ENCODE measurements around the gene AUTS2. TPM values are rescaled to one million over a fixed set of nuclear protein-coding genes. Genes with fewer than 3 reads are reported as not detected.

Gene AUTS2
- polyA plus RNA-seq, 1 donor: 110 TPM

- DNase-seq: no peak
Measured at GRCh38 chr7:69817121-69817520, 218.8 kb downstream of the AUTS2 start.

- DNase-seq: no peak
Measured at GRCh38 chr7:69817841-69818635, 219.8 kb downstream of the AUTS2 start.

GRCh38 chr7:69818636-69819332 is 220.5 kb downstream of the AUTS2 start:
- DNase-seq: no peak

GRCh38 chr7:69819333-69819705 is 221.0 kb downstream of the AUTS2 start:
- DNase-seq: no peak

- no peak for DNase-seq
Measured at GRCh38 chr7:69820479-69821192, 222.4 kb downstream of the AUTS2 start.

GRCh38 chr7:69822386-69822785 is 224.1 kb downstream of the AUTS2 start:
- no peak for DNase-seq

- peak; percentile 49 for DNase-seq
Measured at GRCh38 chr7:69823151-69823744, 225.0 kb downstream of the AUTS2 start.

- DNase-seq: no peak
Measured at GRCh38 chr7:69825113-69825972, 227.1 kb downstream of the AUTS2 start.

GRCh38 chr7:69826283-69826682 is 228.0 kb downstream of the AUTS2 start:
- DNase-seq: no peak

- no peak for DNase-seq
Measured at GRCh38 chr7:69827140-69827539, 228.9 kb downstream of the AUTS2 start.

- no peak for DNase-seq
Measured at GRCh38 chr7:69827558-69827957, 229.3 kb downstream of the AUTS2 start.

GRCh38 chr7:69832356-69832755 is 234.1 kb downstream of the AUTS2 start:
- DNase-seq: no peak

GRCh38 chr7:69833964-69834363 is 235.7 kb downstream of the AUTS2 start:
- no peak for DNase-seq

- no peak for DNase-seq
Measured at GRCh38 chr7:69836702-69837101, 238.4 kb downstream of the AUTS2 start.

- DNase-seq: no peak
Measured at GRCh38 chr7:69837387-69838068, 239.3 kb downstream of the AUTS2 start.

- DNase-seq: no peak
Measured at GRCh38 chr7:69839782-69840181, 241.5 kb downstream of the AUTS2 start.

GRCh38 chr7:69840248-69840647 is 242.0 kb downstream of the AUTS2 start:
- no peak for DNase-seq

- no peak for DNase-seq
Measured at GRCh38 chr7:69843653-69844052, 245.4 kb downstream of the AUTS2 start.

- DNase-seq: no peak
Measured at GRCh38 chr7:69844264-69844868, 246.1 kb downstream of the AUTS2 start.

- DNase-seq: no peak
Measured at GRCh38 chr7:69845721-69846495, 247.6 kb downstream of the AUTS2 start.

All from left kidney (tissue), 2 donors.